ENCODE measurements around the gene OR5A2. TPM values are rescaled to one million over a fixed set of nuclear protein-coding genes. Genes with fewer than 3 reads are reported as not detected.

Gene OR5A2, protein sequence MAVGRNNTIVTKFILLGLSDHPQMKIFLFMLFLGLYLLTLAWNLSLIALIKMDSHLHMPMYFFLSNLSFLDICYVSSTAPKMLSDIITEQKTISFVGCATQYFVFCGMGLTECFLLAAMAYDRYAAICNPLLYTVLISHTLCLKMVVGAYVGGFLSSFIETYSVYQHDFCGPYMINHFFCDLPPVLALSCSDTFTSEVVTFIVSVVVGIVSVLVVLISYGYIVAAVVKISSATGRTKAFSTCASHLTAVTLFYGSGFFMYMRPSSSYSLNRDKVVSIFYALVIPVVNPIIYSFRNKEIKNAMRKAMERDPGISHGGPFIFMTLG
- total RNA-seq (2021; fragmentation: NEBNext Ultra II Directional; extraction: Animal tissue kit (Norgen Biotek cat#: 25700)) (not detected in 2 replicates), polyA plus RNA-seq (2011; rRNA removed) (not detected in 2 replicates), polyA minus RNA-seq (2011; rRNA and poly(A)+ RNA removed) (not detected in 2 replicates)
- 0.01 TPM for polyA plus RNA-seq (2011; cell fraction: cytosol; rRNA removed)
- polyA plus RNA-seq (2011; cell fraction: nucleus; rRNA removed): not detected
- not detected in 4 replicates for polyA plus RNA-seq (2012, experiment 1 of 2)
- polyA plus RNA-seq (2012, experiment 2 of 2): not detected
- polyA plus RNA-seq (2013, experiment 1 of 2): under 0.01 TPM
- 0.02 TPM for polyA plus RNA-seq (2013, experiment 2 of 2)
- not detected for polyA minus RNA-seq (2011; cell fraction: cytosol; rRNA and poly(A)+ RNA removed)
- not detected for polyA minus RNA-seq (2011; cell fraction: nucleus; rRNA and poly(A)+ RNA removed)
- long read RNA-seq, experiment 1: 0 reads
- long read RNA-seq, experiment 2: 0 reads

DNA sequence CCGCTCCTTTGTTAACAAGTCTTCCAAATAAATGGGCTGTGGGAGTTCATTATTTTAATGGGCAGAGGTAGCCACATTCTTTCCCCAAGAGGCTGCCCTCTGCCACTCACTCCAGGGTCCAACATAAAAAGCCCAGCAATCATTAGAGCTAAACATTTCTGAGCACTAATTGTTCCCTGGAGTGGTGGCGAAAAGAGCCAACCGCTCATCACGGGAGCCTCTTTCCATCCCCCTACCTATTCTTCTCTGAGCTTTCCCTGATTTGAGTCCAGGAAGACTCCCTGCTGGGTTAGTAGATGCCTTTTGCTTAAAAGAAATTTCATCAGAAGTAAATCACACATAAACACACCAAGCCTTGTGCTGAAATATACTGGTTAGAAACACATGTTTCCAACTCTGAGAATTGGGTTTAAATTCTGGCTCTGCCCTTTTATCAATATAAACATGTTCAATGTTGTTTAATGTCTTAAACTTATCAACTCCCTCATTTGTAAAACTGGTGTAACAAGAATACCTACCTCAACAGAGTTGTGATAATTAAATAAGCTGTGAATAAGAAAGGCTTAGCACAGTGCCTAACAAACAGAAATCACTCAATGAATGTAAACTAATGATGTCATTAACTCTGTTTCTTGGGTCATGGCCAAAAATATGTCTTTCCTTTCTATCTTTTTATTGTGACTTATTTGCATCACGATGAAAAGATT, at the start of gene OR5A2:
Gene OR5A2, minus strand, starts transcription at position 53 of the 707 bp plus-strand sequence. CDS start 3,460 bp downstream, outside the sequence.
- Histone ChIP-seq H4K8ac (ENCODE audit: extremely low read depth, insufficient read depth, low read length) (no peak within 1 kb of the TSS), H2BK12ac (ENCODE audit: low read depth, low read length) (0 out of 2 replicates have a peak within 1 kb of the TSS, but pooled peaks have one; percentile 30), H3K56ac (replicated peaks; ENCODE audit: insufficient read length, low read depth, low read length) (no peak within 1 kb of the TSS), H2BK5ac (ENCODE audit: low read depth, low read length) (peak within 1 kb of the TSS; percentile 32; the same call in 1 of the 2 replicates), H2AFZ (ENCODE audit: low read length) (peak within 1 kb of the TSS; percentile 67; the same call in 1 of the 2 replicates), H2AK5ac (ENCODE audit: low read depth, low read length) (no peak within 1 kb of the TSS), H3K23ac (ENCODE audit: insufficient read length) (no peak within 1 kb of the TSS), H4K91ac (replicated peaks; ENCODE audit: insufficient read length, low read length) (peak within 1 kb of the TSS; percentile 3), H3K27me3 (replicated peaks in 1 of 4; ENCODE audit: control insufficient read depth in 3 of 4, extremely low read depth in 1 of 4, insufficient read depth in 3 of 4, low read length in 3 of 4) (no peaks in the 10 kb centered on the region), H3K4me1 (replicated peaks in 1 of 4; ENCODE audit: control insufficient read depth in 3 of 4, insufficient read depth in 4 of 4, low read length in 3 of 4) (peaks cover 3 to 7% (median 4%) of the 10 kb centered on the region in 4 experiments; a peak in 6 of 7 replicates), H3K79me2 (ENCODE audit: control insufficient read depth in 1 of 2, insufficient read depth in 2 of 2, low read length in 2 of 2) (no peaks in the 10 kb centered on the region), H3K4ac (replicated peaks; ENCODE audit: insufficient read length, low read depth, low read length) (no peak within 1 kb of the TSS), H2BK15ac (ENCODE audit: low read length) (no peak within 1 kb of the TSS), H3K14ac (ENCODE audit: insufficient read length) (no peak within 1 kb of the TSS), H4K5ac (ENCODE audit: insufficient read length, low read depth, low read length) (no peak within 1 kb of the TSS), H3K79me1 (ENCODE audit: low read depth, low read length) (no peaks in the 10 kb centered on the region), H2BK120ac (replicated peaks; ENCODE audit: low read depth, low read length) (peak within 1 kb of the TSS; percentile 27), H3K27ac (ENCODE audit: low read depth, low read length) (peak within 1 kb of the TSS; percentile 30; the same call in 1 of the 2 replicates), H4K20me1 (replicated peaks in 1 of 2; ENCODE audit: control insufficient read depth in 1 of 2, insufficient read depth in 2 of 2, low read length in 2 of 2) (no peaks in the 10 kb centered on the region), H3K4me2 (ENCODE audit: insufficient read depth in 1 of 2, low read depth in 2 of 2, low read length in 2 of 2) (peak within 1 kb of the TSS; percentile 40 to 46; a peak in 3 of 4 replicates), H2BK20ac (ENCODE audit: low read length) (peak within 1 kb of the TSS; percentile 24), H3K9ac (replicated peaks in 1 of 4; ENCODE audit: extremely low read depth in 1 of 4, low read depth in 3 of 4, low read length in 3 of 4) (no peak within 1 kb of the TSS), H3K23me2 (ENCODE audit: low read depth, low read length) (no peaks in the 10 kb centered on the region), H3K36me3 (ENCODE audit: control insufficient read depth in 2 of 4, insufficient read depth in 4 of 4, low read length in 3 of 4) (no peaks in the 10 kb centered on the region), H3K18ac (ENCODE audit: extremely low read depth, low read length) (peak within 1 kb of the TSS; percentile 7; the same call in 1 of the 2 replicates), H3K4me3 (ENCODE audit: extremely low read depth in 1 of 4, insufficient read depth in 2 of 4, low read depth in 3 of 4, low read length in 4 of 4) (peak within 1 kb of the TSS in 2 of 4 experiments; percentile 0 to 22; a peak in 2 of 8 replicates), H3K9me3 (ENCODE audit: insufficient read depth in 2 of 2, low read depth in 1 of 2, low read length in 1 of 2) (no peaks in the 10 kb centered on the region)
- DNase-seq (ENCODE audit: low read depth in 1 of 2, low spot score in 2 of 2): peak; percentile 34 to 49
- 33% methylated on average over 5 of the region's 5 CpGs; no CpG with 5 or more reads in 1 of the 2 experiments for WGBS, 2 experiments (ENCODE audit: extremely low coverage in 1 of 2, insufficient coverage in 1 of 2, insufficient read length in 1 of 2, insufficient replicate concordance in 2 of 2, low coverage in 1 of 2, low lambda C conversion rate in 2 of 2, missing lambda C conversion rate in 1 of 2)
- TF ChIP-seq CREB1 (IDR thresholded peaks at IDR 0.05): no peak
- no peak for TF ChIP-seq PHF8 (conservative IDR thresholded peaks at IDR 0.05; ENCODE audit: low read depth, low read length)
- TF ChIP-seq RBBP5 (IDR thresholded peaks at IDR 0.05; ENCODE audit: borderline replicate concordance, low read depth, low read length): peak; percentile 84
- TF ChIP-seq ASH2L (IDR thresholded peaks at IDR 0.05; ENCODE audit: low read length): peak; percentile 56
- no peak for TF ChIP-seq KDM4A (IDR thresholded peaks at IDR 0.05; ENCODE audit: low read depth, low read length, severe bottlenecking)
- no peak for TF ChIP-seq FOSL1 (IDR thresholded peaks at IDR 0.05; ENCODE audit: insufficient read depth, low read depth, low read length)
- POLR2A ChIA-PET (ENCODE audit: partially characterized antibody): interaction anchor here (0.7 to 1.5 kb wide), 3 partner anchors 171 to 254 kb away, joined by 3 to 5 read pairs (median 4); partner anchors contain the start of gene DTX4
- CTCF ChIA-PET (ENCODE audit: partially characterized antibody): interaction anchor here (1.3 to 2.7 kb wide), 5 partner anchors 9 to 268 kb away, joined by 3 to 9 read pairs (median 5); partner anchors contain the start of gene DTX4
- peak; percentile 52 for FAIRE-seq

Measured in H1 (cell line).